HG02588 (cell line): ENCODE measurements around the gene ESRRA.

ENCODE experiments used
- ATAC-seq: cut with Tn5 transposase; IDR thresholded peaks from one replicate; pipeline ENCODE4 v1.9.1; 2021; ENCODE audit warnings: mild to moderate bottlenecking, moderate library complexity; ENCODE audit not compliant: unreplicated experiment

Gene ESRRA

DNA sequence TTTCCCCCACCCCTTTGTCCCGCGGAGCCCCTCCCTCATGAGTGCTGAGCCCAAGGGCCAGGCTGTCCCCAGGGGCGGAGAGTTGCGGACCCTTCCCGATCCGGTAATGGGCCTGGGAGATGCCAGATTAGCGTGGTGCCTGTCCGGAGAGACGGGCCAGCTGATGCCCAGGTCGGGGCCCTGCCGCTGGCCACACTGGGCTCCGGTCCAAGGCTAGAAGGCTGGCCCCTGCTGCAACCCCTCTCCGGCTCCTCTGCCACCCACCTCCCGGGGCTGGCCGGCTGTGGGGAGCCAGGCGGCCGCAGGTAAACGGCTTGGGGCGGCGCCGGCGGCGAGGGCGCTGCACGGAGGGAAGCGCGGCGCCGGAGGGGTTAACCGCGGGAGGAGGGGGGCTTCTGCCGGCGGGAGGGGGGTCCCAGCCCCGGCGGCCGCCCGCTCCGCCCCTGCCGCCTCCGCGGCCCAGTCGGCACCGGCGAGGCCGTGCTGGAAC is 14.0 kb upstream of the ESRRA start, which contains the start of gene KCNK4:
Gene KCNK4, plus strand, starts transcription at position 41 of the 490 bp plus-strand sequence. CDS start 1,717 bp downstream, outside the sequence.
- ATAC-seq = no peak

DNA sequence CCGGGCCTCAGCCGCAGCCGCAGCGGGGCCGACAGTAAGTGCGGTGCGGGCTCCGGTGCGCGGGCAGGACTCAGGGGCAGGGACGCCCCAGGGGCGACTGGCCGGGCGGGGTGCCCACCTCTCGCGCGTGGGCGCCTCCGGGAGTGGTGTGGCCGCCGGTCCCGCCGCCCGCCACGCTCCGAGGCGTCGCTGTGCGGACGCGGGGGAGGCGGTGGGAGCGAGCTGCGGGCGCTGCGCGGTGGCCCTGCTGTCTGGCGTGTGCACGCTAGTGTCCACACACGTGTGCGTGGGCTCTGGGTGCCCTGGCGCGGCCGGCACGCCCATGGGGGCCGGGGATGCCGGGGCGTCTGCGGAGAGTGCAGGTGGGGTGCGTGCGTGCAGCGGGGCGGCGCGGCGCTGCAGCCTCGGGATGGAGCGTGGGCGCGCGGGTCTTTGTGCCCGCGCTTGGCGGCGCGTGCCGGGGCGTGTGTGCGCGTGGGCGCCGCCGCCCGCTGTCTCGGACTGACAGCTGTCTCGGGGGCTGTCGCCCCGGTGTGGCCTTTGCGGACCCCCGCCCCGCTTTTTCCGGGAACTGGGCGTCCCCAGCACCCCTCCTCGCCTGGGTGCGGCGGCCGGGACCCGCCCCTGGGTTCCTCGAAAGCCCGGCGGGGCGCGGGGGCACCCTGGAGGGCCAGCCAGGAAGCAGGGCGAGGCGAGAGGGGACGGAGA is 13.4 kb upstream of the ESRRA start:
- ATAC-seq = no peak

DNA sequence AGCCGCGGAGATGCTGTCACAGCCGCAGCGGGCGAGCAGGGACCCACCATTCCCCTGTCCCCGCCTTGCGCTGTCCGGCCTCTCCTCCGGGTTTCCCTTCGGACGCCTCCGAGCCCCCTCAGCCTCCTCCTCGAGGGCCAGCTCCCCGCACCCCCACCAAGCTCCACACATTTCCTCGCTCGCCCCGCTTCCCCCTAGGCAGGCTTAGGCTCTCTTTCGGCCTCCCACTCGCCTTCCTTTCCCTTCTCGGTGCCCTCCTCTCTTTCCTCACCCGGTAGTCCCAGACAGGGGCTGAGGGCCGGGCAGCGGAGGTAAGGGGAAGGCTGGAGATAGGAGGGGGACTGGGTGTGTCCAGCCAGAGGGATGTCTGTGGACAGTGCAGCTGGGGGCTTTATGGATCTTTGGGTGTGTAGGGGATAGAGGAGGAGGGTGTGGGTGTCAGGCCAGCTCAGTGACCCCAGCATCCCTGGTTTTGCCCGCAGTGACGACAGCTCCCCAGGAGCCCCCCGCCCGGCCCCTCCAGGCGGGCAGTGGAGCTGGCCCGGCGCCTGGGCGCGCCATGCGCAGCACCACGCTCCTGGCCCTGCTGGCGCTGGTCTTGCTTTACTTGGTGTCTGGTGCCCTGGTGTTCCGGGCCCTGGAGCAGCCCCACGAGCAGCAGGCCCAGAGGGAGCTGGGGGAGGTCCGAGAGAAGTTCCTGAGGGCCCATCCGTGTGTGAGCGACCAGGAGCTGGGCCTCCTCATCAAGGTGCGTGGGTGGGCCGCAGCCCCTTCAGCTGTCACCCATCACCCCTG is 12.7 kb upstream of the ESRRA start:
- no peak for ATAC-seq

DNA sequence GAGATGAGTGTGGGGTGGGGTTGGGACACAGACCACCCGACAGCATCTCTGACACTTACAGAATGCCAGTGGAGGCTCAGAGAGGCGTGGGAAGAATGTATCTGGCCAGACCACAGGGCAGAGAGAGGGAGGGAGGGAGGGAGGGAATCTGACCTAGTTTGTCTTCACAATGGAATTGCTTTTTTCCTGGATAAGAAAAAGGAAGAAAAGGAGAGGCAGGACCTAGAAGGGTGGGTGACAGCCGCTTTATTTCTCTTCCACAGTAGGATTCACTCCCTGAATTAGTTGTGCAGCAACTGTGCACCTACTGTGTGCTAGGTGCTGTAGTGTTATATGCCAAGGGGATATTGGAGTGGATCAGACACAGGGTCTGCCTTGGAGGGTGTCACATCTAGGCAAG is 10.6 kb upstream of the ESRRA start:
- ATAC-seq = no peak

DNA sequence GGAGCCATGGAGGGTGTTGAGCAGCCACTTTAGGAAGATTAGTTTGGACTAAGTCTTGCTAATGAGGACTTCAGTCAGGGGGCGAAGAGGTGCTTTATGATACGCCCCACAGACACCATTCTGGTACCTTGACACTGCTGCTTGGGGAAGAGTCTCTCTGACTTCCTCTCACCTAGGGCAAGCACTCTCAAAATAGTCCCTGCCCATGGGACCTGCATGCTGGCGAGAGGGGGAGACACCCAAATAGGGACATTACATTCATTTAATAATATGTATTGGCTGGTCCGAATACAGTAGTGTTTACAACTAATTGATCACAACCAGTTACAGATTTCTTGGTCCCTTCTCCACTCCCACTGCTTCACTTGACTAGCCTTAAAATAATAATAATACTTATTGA is 9.6 kb upstream of the ESRRA start:
- ATAC-seq = no peak

DNA sequence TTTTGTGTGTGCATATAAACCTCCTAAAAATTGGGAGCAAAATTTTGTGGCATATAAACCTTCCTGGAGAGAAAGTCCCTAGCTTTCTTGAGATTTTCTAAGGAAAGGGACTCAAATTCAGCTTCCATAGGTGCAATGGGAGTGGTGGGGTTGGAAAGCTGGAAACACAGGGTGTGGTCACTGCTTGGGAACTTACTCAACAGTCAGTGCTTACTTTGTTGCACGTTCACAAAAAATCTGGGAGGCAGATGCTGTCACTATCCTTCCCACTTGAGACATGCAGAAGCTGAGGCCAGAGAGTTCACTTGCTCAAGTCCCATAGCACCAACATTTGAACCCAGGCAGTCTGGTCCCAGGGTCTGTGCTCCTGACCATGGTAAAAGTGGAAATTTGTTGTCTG is 9.1 kb upstream of the ESRRA start:
- ATAC-seq = no peak

DNA sequence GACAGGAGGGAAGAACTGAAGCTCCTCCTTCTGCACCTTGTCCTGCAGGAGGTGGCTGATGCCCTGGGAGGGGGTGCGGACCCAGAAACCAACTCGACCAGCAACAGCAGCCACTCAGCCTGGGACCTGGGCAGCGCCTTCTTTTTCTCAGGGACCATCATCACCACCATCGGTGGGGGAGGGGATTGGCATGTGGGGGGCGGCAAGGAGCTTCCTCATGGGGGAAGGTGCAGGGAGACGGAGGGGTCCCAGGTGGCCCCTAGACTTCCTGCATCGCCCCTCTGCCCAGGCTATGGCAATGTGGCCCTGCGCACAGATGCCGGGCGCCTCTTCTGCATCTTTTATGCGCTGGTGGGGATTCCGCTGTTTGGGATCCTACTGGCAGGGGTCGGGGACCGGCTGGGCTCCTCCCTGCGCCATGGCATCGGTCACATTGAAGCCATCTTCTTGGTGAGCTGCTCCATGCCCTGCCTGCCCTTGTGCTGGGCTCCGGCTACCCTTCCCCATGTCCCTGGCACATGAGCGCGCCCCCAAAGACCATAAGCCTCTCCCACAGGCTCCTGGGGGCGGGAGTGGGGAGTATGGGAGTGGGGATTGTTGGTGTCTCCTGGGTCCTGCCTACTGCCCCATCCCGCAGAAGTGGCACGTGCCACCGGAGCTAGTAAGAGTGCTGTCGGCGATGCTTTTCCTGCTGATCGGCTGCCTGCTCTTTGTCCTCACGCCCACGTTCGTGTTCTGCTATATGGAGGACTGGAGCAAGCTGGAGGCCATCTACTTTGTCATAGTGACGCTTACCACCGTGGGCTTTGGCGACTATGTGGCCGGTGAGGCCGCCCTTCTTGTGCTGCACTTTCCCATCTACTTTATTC is 8.3 kb upstream of the ESRRA start:
- no peak for ATAC-seq

DNA sequence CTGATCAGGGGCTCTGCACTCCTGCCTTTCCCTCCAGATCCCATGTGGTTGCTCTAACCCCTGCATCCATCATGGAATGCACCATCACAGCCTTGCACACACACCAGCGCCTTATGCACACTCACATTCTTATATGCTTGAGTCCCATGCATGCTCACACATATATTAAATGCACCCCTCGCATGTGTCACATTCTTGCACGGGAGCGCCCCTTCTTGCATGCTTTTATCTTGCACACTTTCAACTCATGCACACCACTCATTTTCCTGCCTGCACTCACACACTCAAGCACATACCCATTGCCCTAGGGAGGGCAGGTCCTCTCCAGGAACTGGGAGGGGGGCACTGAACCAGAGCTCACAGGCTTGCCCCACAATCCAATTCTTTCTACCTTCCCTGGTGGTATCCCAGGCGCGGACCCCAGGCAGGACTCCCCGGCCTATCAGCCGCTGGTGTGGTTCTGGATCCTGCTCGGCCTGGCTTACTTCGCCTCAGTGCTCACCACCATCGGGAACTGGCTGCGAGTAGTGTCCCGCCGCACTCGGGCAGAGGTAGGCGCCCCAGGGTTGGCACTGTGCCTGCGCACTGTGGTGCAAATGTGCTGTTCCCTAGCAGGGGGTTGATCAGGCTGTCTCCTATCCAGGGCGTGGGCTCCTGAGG is 7.5 kb upstream of the ESRRA start:
- no peak for ATAC-seq

DNA sequence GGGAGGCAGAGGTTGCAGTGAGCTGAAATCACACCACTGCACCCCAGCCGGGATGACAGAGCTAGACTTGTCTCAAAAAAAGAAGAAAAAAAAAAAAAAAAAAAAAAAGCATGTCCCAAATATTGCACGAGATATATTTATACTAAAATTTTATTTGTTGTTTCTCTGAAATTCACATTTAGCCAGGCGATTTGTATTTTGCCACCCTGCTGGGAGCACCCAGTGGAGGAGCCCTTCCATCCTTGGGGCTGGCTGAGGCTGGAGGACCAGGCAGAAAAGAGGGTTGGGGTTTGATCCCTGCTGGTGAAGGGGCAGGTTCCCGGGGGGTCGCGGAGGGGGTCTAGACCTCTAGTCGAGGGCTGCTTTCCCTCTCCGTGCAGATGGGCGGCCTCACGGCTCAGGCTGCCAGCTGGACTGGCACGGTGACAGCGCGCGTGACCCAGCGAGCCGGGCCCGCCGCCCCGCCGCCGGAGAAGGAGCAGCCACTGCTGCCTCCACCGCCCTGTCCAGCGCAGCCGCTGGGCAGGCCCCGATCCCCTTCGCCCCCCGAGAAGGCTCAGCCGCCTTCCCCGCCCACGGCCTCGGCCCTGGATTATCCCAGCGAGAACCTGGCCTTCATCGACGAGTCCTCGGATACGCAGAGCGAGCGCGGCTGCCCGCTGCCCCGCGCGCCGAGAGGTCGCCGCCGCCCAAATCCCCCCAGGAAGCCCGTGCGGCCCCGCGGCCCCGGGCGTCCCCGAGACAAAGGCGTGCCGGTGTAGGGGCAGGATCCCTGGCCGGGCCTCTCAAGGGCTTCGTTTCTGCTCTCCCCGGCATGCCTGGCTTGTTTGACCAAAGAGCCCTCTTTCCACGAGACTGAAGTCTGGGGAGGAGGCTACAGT is 6.1 kb upstream of the ESRRA start:
- ATAC-seq = no peak

DNA sequence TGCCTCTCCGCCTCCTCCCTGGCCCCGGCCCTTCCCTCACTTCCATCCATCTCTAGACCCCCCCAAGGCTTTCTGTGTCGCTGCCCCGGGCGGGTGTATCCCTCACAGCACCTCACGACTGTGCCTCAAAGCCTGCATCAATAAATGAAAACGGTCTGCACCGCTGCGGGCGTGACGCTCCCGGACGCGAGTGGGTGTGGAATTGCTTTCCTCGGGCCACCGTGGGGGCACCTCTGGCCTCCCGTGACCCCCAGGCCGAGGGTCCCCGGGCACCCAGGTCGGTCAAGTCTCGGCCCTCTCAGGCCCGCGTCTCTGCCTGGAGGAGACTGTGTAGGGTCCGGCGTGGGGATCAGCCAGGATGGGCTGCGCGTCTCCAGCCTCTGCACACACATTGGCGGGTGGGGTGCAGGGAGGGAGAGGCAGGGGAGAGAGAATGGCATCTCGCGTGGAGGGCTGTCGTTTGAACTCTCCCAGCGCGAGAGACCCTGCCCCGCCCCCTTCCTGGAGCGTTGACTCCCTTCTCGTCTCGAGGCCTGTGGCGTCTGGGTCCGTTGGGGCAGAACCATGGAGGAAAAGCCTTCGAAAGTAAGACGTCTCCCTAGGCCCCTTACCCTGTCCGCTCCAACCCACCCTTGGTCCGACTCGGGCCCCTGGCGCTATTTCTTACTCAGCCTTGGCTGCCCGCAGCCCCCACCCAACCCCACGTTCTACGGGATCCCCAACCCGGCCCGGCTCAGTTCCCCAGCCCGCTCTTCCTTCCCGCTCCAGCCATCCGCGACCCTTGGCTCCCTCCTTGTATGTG is 5.3 kb upstream of the ESRRA start, which contains the start of gene CATSPERZ:
Gene CATSPERZ, plus strand, starts transcription at position 512 of the 802 bp plus-strand sequence. Its CDS starts 53 bp downstream, at position 565.
- ATAC-seq = no peak

DNA sequence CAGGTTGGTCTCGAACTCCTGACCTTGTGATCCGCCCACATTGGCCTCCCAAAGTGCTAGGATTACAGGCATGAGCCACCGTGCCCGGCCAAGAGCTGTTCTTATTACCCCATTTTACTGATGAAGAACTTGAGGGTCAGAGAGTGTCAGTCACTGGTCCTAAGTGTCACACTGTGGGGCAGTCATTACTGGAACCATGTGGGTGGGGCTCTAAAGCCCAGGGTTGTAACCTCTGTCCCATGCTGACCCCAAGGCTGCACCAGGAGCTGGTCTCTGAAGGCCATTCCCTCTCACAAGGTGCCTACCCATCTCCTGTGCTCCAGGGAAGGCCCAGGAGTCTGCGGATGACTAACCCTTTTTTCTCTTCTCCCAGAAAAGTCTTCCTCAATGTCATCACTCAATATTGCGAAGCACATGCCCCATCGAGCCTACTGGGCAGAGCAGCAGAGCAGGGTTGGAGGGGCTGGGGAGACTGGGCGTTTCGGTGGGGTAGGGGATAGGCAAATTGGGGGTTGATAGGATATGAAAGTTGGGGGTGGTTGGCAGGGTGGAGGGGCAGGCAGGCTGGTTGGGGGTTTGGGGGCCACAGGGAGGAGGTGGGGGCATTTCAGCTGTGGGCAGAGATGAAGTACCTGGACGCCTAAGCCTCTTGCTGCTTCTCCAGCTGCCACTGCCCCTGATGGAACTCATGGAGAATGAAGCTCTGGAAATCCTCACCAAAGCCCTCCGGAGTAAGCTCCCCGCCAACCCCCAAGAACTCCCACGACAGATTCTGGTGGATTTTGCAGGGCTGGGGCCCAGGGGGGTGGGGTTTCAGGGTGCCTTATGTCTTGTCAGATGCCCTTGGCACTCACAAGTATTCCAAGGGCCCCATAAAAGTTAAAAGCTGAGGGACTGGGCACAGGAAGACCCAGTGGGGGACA is 2.0 kb upstream of the ESRRA start:
- ATAC-seq = no peak

DNA sequence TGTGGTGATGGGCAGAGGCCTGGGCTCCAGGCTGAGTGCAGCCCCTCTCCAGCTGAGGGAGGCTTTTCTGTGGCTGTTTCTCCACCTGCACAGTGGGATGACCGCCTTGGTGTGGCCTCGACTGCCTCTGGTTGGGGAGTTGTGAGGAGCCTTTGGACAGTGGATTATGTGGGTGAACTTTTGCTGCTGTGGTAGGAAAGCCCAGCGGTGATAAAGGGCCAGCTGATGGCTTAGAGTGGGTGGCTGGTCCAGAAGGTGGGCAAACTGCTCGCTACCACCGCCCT is 1.4 kb upstream of the ESRRA start:
- no peak for ATAC-seq

DNA sequence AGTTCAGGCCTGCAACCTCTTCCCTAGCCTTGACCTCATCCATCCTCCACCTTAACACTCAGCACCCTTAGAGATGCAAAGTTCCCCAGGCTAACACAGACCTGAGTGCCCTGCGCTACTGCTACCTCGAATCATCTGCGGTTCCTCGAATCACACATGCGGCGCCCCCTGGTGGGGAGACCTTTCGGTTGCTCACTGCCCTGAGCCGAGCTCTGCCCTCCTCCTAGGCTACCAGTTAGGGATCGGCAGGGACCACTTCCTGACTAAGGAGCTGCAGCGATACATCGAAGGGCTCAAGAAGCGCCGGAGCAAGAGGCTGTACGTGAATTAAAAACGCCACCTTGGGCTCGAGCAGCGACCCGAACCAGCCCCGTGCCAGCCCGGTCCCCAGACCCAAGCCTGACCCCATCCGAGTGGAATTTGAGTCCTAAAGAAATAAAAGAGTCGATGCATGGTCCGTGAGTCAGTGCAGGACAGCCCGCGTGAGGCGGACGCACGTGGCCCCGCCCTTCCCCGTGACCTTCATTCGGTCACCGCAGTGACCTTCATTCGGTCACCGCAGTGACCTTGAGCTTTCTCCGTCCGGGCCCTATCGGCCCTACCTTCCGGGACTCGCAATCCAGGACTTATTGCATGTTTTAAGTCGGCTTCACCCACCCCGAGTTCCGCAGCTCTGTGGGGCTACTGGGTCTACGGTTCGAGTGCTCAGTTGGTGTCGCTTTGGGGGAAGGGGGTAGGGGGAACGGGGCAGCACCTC is 830 bp upstream of the ESRRA start:
- peak; percentile 30 for ATAC-seq

DNA sequence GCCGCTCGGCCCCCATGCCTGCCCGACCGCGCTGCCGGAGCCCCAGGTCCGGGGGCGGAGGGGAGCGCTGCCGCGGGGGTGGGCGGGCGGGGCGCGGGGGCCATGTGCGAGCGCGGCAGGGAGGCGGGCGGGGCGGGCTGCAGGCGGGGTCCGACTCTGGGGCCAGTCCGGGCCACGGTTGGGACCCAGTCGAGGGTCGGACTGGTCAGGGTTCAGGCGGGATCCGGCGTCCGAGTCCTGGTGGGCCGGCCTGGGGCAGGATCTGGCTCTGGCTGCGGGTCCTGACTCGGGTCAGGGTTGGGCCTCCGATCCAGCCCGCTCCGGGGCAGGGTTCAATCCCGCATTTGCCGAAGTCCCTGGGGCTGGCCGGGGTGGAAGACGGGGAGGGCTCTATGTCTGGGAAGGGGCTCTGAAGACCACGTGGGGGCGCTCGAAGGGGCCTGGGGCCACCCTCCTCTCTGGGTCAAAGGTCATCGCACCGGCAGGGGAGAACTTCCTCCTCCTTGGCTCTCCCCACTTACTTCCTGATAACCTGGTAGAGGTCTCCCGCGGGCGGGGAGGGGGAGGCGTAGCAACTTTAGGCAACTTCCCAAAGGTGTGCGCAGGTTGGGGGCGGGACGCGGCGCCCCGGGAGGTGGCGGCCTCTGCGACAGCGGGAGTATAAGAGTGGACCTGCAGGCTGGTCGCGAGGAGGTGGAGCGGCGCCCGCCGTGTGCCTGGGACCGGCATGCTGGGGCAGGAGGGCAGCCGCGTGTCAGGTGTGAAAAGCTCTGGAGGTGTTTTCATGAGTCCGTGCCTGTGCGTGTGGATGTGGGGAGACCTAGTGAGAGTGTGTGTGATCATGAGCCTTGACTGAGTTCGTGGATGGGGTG is 603 bp downstream of the ESRRA start:
- peak; percentile 30 for ATAC-seq

DNA sequence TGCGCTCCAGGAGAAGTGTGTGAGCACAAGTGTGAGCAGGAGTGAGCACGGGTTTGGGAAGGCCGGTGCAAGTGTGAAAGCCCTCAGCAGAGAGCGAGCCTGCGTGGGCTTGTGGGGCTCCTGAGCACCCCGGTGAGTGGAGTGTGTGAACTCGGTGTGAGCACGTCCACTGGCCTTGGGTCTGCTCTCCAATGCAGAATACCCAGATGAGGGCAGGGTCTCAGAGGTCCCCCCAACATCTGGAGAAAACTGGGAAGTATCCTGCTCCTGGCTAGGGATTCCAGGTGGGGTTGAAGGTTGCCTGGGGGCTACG is 1.2 kb downstream of the ESRRA start:
- no peak for ATAC-seq

DNA sequence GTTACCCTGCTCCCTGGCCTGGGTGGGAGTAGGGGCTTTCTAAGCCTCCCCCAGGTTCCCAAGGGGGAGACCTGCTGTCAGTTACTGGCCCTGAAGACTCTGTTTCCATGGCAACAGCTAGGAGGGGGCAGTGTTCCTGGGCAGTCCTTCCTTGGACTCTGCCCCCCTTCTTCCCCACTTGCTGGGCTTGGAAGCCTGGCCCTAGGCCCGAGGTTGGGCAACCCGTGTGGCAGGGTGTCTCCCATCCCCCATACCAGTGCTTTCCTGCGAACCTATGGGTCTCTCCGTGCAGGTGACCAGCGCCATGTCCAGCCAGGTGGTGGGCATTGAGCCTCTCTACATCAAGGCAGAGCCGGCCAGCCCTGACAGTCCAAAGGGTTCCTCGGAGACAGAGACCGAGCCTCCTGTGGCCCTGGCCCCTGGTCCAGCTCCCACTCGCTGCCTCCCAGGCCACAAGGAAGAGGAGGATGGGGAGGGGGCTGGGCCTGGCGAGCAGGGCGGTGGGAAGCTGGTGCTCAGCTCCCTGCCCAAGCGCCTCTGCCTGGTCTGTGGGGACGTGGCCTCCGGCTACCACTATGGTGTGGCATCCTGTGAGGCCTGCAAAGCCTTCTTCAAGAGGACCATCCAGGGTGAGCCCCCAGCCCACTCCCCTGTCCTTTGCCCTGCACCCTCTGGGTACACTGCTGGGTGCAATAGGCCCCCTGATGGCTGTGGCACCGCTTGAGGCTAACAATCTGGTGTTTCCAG is 1.7 kb downstream of the ESRRA start:
- ATAC-seq = no peak
